ENCODE measurements around the gene DGKH. TPM values are rescaled to one million over a fixed set of nuclear protein-coding genes. Genes with fewer than 3 reads are reported as not detected.

Gene DGKH
- total RNA-seq, 1 donor from 2014 or later: 2.2 TPM

- ATAC-seq (ENCODE audit: low read depth) (no peak), DNase-seq (no peak)
- CTCF ChIA-PET: interaction anchor here (11.8 kb wide), 1 partner anchor 449 kb away, joined by 98 read pairs; no protein-coding TSS in a partner anchor
- Mint-ChIP-seq H3K4me3 (no peak overlapping the region), H3K4me1 (no peaks in the 10 kb centered on the region), H3K27ac (no peak overlapping the region), H3K9me3 (no peaks in the 10 kb centered on the region), H3K36me3 (ENCODE audit: low read depth) (no peaks in the 10 kb centered on the region), H3K27me3 (no peaks in the 10 kb centered on the region)
- TF ChIP-seq CTCF (IDR thresholded peaks at IDR 0.05): no peak
- POLR2A ChIA-PET: no interaction called here
- intact Hi-C loops (cut with micrococcal nuclease): loop anchor here (10.0 kb wide), 1 partner anchor 531 kb away; no protein-coding TSS in a partner anchor
Observed at GRCh38 chr13:42116225-42116624, 67.8 kb downstream of the DGKH start.

DNA sequence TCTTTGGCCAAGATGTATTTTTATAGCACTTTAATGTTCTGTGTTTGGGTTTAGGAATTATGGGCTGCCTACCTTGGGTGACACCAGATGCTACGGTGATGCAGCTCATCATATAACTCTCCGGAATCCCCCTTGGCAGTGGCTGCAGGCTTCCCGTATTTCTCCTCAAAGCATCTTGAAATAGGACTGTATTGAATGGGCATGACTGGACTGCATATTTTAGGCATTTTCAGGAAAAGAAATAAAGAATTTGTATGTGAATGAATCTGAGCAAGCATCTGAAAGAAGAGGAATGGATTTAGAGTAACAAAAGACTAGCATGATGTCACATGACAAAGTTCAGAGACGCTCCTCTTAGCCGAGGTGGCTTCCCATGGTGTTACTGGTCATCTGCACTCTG, 70.6 kb downstream of the DGKH start:
- CTCF ChIA-PET: no interaction called here
- no peak for TF ChIP-seq CTCF (IDR thresholded peaks at IDR 0.05)
- Mint-ChIP-seq H3K36me3 (ENCODE audit: low read depth) (no peaks in the 10 kb centered on the region), H3K4me1 (no peaks in the 10 kb centered on the region), H3K27ac (no peak overlapping the region), H3K27me3 (no peaks in the 10 kb centered on the region), H3K9me3 (no peaks in the 10 kb centered on the region), H3K4me3 (no peak overlapping the region)
- no peak for ATAC-seq (ENCODE audit: low read depth)
- intact Hi-C loops (cut with micrococcal nuclease): loop anchor here (10.0 kb wide), 1 partner anchor 534 kb away; no protein-coding TSS in a partner anchor
- DNase-seq: no peak
- POLR2A ChIA-PET: no interaction called here

- no peaks in the 10 kb centered on the region for H3K4me1 Mint-ChIP-seq
- no peak overlapping the region for H3K27ac Mint-ChIP-seq
- H3K36me3 Mint-ChIP-seq (ENCODE audit: low read depth): no peaks in the 10 kb centered on the region
- DNase-seq: no peak
- no peak for TF ChIP-seq CTCF (IDR thresholded peaks at IDR 0.05)
- no peak overlapping the region for H3K4me3 Mint-ChIP-seq
- ATAC-seq (ENCODE audit: low read depth): no peak
- POLR2A ChIA-PET: no interaction called here
- CTCF ChIA-PET: interaction anchor here (0.7 kb wide), 1 partner anchor 802 kb away, joined by 3 read pairs; no protein-coding TSS in a partner anchor
- no peaks in the 10 kb centered on the region for H3K27me3 Mint-ChIP-seq
- intact Hi-C loops (cut with micrococcal nuclease): loop anchor here (10.0 kb wide), 1 partner anchor 535 kb away; no protein-coding TSS in a partner anchor
- H3K9me3 Mint-ChIP-seq: no peaks in the 10 kb centered on the region
Observed at GRCh38 chr13:42119875-42120274, 71.4 kb downstream of the DGKH start.

GRCh38 chr13:42123600-42123999, 75.2 kb downstream of the DGKH start:
- intact Hi-C loops (cut with micrococcal nuclease): no loop called here
- no peak for TF ChIP-seq CTCF (IDR thresholded peaks at IDR 0.05)
- H3K36me3 Mint-ChIP-seq (ENCODE audit: low read depth): no peaks in the 10 kb centered on the region
- no peak for ATAC-seq (ENCODE audit: low read depth)
- POLR2A ChIA-PET: interaction anchor here (0.7 kb wide), 1 partner anchor 488 kb away, joined by 3 read pairs; no protein-coding TSS in a partner anchor
- H3K4me1 Mint-ChIP-seq: no peaks in the 10 kb centered on the region
- CTCF ChIA-PET: no interaction called here
- H3K27me3 Mint-ChIP-seq: no peaks in the 10 kb centered on the region
- H3K27ac Mint-ChIP-seq: no peak overlapping the region
- H3K9me3 Mint-ChIP-seq: no peaks in the 10 kb centered on the region
- DNase-seq: no peak
- no peak overlapping the region for H3K4me3 Mint-ChIP-seq

DNA sequence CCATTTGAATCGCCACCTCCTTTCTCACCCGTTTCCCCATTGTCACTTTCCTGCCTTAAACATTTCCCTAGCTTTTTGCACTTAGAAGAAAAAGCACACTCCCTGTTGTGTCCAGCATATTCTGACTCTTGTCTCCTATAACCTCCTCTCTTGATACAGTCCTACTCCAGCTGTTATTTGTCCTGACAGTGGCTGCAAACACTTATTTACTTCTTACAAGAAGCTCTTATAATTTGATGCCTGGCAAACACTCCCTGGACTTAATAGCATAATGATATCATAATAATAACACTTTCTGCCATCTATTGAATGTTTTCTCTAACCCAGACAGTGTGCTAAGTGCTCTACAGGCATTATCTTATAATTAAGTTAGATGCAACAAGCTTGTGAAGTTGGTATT, 76.6 kb downstream of the DGKH start:
- Mint-ChIP-seq H3K36me3 (ENCODE audit: low read depth) (no peaks in the 10 kb centered on the region), H3K4me1 (no peaks in the 10 kb centered on the region), H3K27me3 (no peaks in the 10 kb centered on the region), H3K4me3 (no peak overlapping the region), H3K27ac (no peak overlapping the region), H3K9me3 (no peaks in the 10 kb centered on the region)
- DNase-seq: no peak
- CTCF ChIA-PET: no interaction called here
- intact Hi-C loops (cut with micrococcal nuclease): no loop called here
- no peak for TF ChIP-seq CTCF (IDR thresholded peaks at IDR 0.05)
- no peak for ATAC-seq (ENCODE audit: low read depth)
- POLR2A ChIA-PET: no interaction called here

All from activated B cell treated with CpG ODN at 0.5 μM for 24 hours (primary cell).